HFFc6 (cell line): ENCODE measurements around the gene MEGF8. TPM values are rescaled to one million over a fixed set of nuclear protein-coding genes. Genes with fewer than 3 reads are reported as not detected.

ENCODE experiments used
- DNase-seq: peaks from one replicate; pipeline ENCODE4 v3.0.0-alpha.2; 2018
- H3K27ac Mint-ChIP-seq: 2 replicates; pipeline ENCODE4 v1.8.0; 2020; ENCODE audit warnings: mild to moderate bottlenecking, mixed read lengths
- H3K27me3 Mint-ChIP-seq: 2 replicates; pipeline ENCODE4 v1.8.0; 2021; ENCODE audit warnings: mild to moderate bottlenecking, moderate library complexity, mixed read lengths; ENCODE audit not compliant: insufficient read depth
- H3K36me3 Mint-ChIP-seq: 2 replicates; pipeline ENCODE4 v1.8.0; 2021; ENCODE audit warnings: low read depth, mixed read lengths
- H3K4me1 Mint-ChIP-seq: 2 replicates; pipeline ENCODE4 v1.8.0; 2020; ENCODE audit warnings: low read depth, mixed read lengths
- H3K4me3 Mint-ChIP-seq: 2 replicates; pipeline ENCODE4 v1.8.0; 2020; ENCODE audit warnings: mild to moderate bottlenecking, moderate library complexity, mixed read lengths
- H3K9me3 Mint-ChIP-seq: 2 replicates; pipeline ENCODE4 v1.8.0; 2020; ENCODE audit warnings: mild to moderate bottlenecking, mixed read lengths
- total RNA-seq, 6 experiments: library from RNA; stranded (reverse); fragmentation: NEBNext Ultra II Directional; extraction: Animal tissue kit (Norgen Biotek cat#: 25700); gene quantifications; 2 replicates in 1 of 6; 3 replicates in 5 of 6; pipeline ENCODE4 v1.2.3, GENCODE V29; 2021
- TF ChIP-seq, protein P1 (sequence below): fragments of 200-600 bp; sonication (generic); IDR thresholded peaks from 2 replicates; pipeline ENCODE4 v1.5.0; 2021; ENCODE audit warnings: antibody characterized with exemption, mild to moderate bottlenecking

Gene MEGF8
- total RNA-seq, 6 experiments from 2014 or later: 17.7 to 23.6 (median 18.8) TPM

DNA sequence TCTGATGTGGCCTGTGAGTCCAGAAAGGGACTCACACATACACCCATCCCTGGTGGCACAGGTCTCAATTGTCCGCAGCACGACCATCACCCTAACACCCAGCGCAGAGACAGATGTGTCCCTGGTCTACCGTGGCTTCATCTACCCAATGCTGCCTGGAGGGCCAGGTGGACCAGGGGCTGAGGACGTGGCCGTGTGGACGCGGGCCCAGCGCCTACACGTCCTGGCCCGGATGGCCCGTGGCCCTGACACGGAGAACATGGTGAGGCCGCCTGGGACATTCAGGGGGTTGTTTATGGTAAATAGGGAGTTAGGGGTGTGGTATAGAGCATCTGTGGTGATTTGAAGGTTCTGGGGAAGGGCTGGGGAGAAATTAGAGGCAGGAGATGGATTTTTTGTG, 22.8 kb downstream of the MEGF8 start:
- TF ChIP-seq, protein P1, sequence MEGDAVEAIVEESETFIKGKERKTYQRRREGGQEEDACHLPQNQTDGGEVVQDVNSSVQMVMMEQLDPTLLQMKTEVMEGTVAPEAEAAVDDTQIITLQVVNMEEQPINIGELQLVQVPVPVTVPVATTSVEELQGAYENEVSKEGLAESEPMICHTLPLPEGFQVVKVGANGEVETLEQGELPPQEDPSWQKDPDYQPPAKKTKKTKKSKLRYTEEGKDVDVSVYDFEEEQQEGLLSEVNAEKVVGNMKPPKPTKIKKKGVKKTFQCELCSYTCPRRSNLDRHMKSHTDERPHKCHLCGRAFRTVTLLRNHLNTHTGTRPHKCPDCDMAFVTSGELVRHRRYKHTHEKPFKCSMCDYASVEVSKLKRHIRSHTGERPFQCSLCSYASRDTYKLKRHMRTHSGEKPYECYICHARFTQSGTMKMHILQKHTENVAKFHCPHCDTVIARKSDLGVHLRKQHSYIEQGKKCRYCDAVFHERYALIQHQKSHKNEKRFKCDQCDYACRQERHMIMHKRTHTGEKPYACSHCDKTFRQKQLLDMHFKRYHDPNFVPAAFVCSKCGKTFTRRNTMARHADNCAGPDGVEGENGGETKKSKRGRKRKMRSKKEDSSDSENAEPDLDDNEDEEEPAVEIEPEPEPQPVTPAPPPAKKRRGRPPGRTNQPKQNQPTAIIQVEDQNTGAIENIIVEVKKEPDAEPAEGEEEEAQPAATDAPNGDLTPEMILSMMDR: no peak
- Mint-ChIP-seq H3K36me3 (peaks cover 9% of the 10 kb centered on the region; the same call in 1 of the 2 replicates), H3K4me3 (no peak overlapping the region), H3K4me1 (no peaks in the 10 kb centered on the region; the same call in 1 of the 2 replicates), H3K27me3 (no peaks in the 10 kb centered on the region; the same call in 1 of the 2 replicates), H3K27ac (no peak overlapping the region), H3K9me3 (no peaks in the 10 kb centered on the region)
- DNase-seq: no peak

DNA sequence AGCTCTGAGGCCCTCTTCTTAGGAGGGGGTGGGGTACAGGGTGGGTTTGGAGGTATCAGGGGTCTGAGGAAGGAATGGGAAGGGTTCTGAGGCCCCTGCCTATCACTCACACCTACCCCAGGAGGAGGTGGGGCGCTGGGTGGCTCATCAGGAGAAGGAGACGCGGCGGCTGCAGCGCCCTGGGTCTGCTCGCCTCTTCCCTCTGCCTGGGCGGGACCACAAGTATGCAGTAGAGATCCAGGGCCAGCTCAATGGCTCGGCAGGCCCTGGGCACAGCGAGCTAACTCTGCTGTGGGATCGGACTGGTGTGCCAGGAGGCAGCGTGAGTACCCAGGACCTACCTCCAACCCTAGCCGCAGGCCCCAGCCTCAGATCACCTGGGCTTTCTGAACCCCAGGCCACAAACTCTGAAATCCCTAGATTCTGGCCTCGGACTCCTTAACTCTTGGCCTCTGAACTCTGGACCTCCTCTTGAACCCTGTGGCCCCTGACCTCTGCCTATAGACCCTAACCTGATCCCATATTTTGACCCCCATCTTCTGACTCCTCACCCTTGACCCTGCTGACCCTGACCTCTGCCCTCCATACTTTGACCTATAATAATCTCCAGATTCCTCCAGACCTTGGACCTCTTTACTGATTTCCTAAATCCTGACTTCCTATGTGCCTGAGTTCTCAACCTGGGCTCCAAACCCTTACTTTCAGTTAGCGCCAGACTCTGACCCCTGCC, 24.1 kb downstream of the MEGF8 start:
- Mint-ChIP-seq H3K27ac (no peak overlapping the region; the same call in 1 of the 2 replicates), H3K4me3 (no peak overlapping the region), H3K9me3 (no peaks in the 10 kb centered on the region), H3K27me3 (no peaks in the 10 kb centered on the region; the same call in 1 of the 2 replicates), H3K36me3 (peaks cover 9% of the 10 kb centered on the region; the same call in 1 of the 2 replicates), H3K4me1 (no peaks in the 10 kb centered on the region; the same call in 1 of the 2 replicates)
- TF ChIP-seq, protein P1: no peak
- no peak for DNase-seq

DNA sequence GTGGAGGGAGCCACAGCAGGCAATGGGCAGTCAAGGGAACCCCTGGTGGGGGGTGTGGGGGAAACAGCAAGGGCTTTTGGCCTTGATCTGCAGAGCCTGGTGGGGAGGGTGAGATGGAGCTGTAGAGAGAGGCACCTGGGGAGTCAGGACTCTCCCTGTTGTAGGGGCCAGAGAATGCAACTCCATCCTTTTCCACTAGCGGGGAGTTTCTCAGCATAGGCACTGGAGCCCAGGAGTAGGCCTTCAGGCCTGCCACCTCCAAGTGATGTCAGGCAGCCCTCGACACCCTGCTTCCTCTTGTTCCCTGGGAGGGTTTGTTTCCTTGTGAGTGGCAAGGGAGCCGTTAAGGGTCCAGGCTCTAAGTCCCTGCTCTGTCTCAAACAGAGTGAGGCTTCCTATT, 25.0 kb downstream of the MEGF8 start:
- no peaks in the 10 kb centered on the region; the same call in 1 of the 2 replicates for H3K27me3 Mint-ChIP-seq
- TF ChIP-seq, protein P1: no peak
- H3K9me3 Mint-ChIP-seq: no peaks in the 10 kb centered on the region
- H3K36me3 Mint-ChIP-seq: peaks cover 1% of the 10 kb centered on the region; the same call in 1 of the 2 replicates
- no peak overlapping the region for H3K4me3 Mint-ChIP-seq
- H3K4me1 Mint-ChIP-seq: no peaks in the 10 kb centered on the region; the same call in 1 of the 2 replicates
- DNase-seq: no peak
- no peak overlapping the region for H3K27ac Mint-ChIP-seq

DNA sequence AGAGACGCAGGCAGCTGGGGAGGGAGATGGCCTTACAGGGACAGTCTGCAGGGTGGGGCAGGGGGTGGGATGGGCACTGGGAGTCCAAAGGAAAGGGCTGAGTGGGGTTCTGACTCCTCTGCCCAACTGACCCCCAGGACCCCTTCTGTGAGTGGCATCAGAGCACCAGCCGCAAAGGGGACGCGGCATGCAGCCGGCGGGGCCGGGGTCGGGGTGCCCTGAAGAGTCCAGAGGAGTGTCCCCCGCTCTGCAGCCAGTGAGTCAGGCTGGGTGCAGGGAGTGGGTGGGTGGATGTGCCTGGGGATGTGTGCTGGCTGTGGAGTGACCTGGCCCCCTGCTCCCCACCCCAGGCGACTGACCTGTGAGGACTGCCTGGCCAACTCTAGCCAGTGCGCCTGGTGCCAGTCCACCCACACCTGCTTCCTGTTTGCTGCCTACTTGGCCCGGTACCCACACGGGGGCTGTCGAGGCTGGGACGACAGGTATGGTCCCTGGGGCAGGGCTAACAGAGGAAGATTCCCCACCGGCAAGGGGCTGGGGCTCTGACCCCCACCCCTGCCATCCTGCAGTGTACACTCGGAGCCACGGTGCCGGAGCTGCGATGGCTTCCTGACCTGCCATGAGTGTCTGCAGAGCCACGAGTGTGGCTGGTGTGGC, 25.8 kb downstream of the MEGF8 start:
- Mint-ChIP-seq H3K27ac (no peak overlapping the region), H3K4me1 (no peaks in the 10 kb centered on the region), H3K27me3 (no peaks in the 10 kb centered on the region; the same call in 1 of the 2 replicates), H3K9me3 (no peaks in the 10 kb centered on the region), H3K4me3 (no peak overlapping the region), H3K36me3 (no peaks in the 10 kb centered on the region)
- DNase-seq: no peak
- TF ChIP-seq, protein P1: no peak

DNA sequence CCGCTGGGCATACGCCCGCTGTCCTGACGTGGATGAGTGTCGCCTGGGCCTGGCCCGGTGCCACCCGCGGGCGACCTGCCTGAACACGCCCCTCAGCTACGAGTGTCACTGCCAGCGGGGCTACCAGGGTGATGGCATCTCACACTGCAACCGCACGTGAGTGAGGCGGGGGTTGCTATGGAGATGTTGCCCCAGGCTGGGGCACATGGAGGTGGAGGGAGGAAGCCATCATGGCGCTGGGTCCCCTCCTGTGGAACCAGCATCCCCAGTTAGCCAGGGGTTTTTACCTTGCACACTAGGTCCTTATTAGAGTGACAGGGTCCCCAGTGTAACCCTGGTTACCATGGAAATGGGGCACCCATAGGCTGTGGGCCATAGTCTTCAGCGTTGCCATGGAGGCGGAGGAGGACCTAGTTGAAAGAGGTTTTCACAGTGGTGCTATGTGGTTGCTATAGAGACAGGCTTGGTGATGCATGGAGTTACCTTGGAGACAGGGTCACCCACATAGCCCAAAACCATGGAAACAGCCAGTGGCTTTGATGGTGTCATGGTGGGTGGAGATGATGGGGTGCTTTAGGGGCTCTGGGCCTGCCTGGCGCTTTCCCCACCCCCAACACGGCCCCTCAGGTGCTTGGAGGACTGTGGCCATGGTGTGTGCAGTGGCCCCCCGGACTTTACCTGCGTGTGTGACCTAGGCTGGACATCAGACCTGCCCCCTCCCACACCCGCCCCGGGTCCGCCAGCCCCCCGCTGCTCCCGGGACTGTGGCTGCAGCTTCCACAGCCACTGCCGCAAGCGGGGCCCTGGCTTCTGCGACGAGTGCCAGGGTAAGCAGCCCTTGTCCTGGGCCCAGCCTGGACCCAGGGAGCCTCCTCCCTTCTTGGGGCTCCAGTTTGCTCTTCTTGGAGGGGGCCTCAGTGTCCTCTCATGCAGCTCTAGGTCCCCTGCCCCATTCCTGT, 27.1 kb downstream of the MEGF8 start:
- Mint-ChIP-seq H3K36me3 (no peaks in the 10 kb centered on the region), H3K9me3 (no peaks in the 10 kb centered on the region), H3K4me1 (no peaks in the 10 kb centered on the region), H3K27me3 (no peaks in the 10 kb centered on the region; the same call in 1 of the 2 replicates), H3K4me3 (no peak overlapping the region), H3K27ac (no peak overlapping the region)
- DNase-seq: peak; percentile 45
- TF ChIP-seq, protein P1: no peak
